A549 (cell line): ENCODE results near the gene NUDT14. TPM values are rescaled to one million over a fixed set of nuclear protein-coding genes. Genes with fewer than 3 reads are reported as not detected.

Source experiments
- ATAC-seq, 2 experiments: fragments of 200-7000 bp in 1 of 2; fragments of >200 bp in 1 of 2; cut with Nextera tagmentation in 1 of 2; cut with Tn5 transposase in 1 of 2; 3 replicates each; pipeline versions ENCODE4 v1.8.0 to v1.9.1; 2018 to 2020; ENCODE audit warnings: mild to moderate bottlenecking in 1 of 2, moderate library complexity in 1 of 2
- CTCF ChIA-PET: fragments of 300-600 bp; sonication (Branson Sonifier 250); formaldehyde crosslinking; extraction: SDS; loops from one replicate; lab custom pipeline; 2021; ENCODE audit warnings: antibody characterized with exemption, inconsistent platforms; lab: Yijun Ruan, JAX
- POLR2A ChIA-PET: fragments of 350-600 bp; formaldehyde crosslinking; extraction: SDS; loops from one replicate; lab custom pipeline; 2021; ENCODE audit warnings: antibody characterized with exemption, inconsistent platforms; lab: Yijun Ruan, JAX
- DNase-seq, 2 experiments: peaks; one replicate each; pipeline versions ENCODE4 v3.0.0 to v3.0.0-alpha.2; 2011 to 2016; ENCODE audit warnings: low read depth in 1 of 2, low spot score in 1 of 2
- FAIRE-seq: peaks from 2 replicates; lab custom pipeline; 2011; peaks lifted over from hg19 to GRCh38; lab: Jason Lieb, UNC
- H3K27ac ChIP-seq, 2 experiments: fragments of >200 bp; sonication (Bioruptor Twin); formaldehyde crosslinking; 3 replicates each; pipeline ENCODE4 v1.5.1; 2016 to 2017
- H3K4me1 ChIP-seq: fragments of >200 bp; sonication (Bioruptor Twin); formaldehyde crosslinking; 3 replicates; pipeline ENCODE4 v1.6.1; 2016
- H3K4me2 ChIP-seq: fragments of >200 bp; sonication (Bioruptor Twin); formaldehyde crosslinking; 3 replicates; pipeline ENCODE4 v1.6.1; 2016
- H3K4me3 ChIP-seq: fragments of >200 bp; sonication (Bioruptor Twin); formaldehyde crosslinking; 3 replicates; pipeline ENCODE4 v1.5.1; 2016
- H3K9me3 ChIP-seq: fragments of >200 bp; sonication (Bioruptor Twin); formaldehyde crosslinking; 3 replicates; pipeline ENCODE4 v1.6.1; 2016
- BCL3 ChIP-seq: fragments of >200 bp; sonication (Bioruptor Twin); formaldehyde crosslinking; IDR thresholded peaks from 3 replicates; pipeline ENCODE4 v1.6.1; 2016
- BHLHE40 ChIP-seq: IDR thresholded peaks from 2 replicates; pipeline ENCODE4 v1.6.1; 2012; ENCODE audit warnings: low read depth, low read length, inconsistent platforms
- CBX2 ChIP-seq: fragments of 200-600 bp; sonication (generic); IDR thresholded peaks from 2 replicates; pipeline ENCODE4 v1.6.1; 2016; ENCODE audit warnings: low read depth, mild to moderate bottlenecking, borderline replicate concordance
- CHD4 ChIP-seq: fragments of 200-600 bp; sonication (generic); IDR thresholded peaks from 2 replicates; pipeline ENCODE4 v1.6.1; 2016; ENCODE audit warnings: antibody characterized with exemption, mild to moderate bottlenecking, borderline replicate concordance
- EHMT2 ChIP-seq: fragments of 200-600 bp; sonication (generic); IDR thresholded peaks from 2 replicates; pipeline ENCODE4 v1.6.1; 2016; ENCODE audit warnings: antibody characterized with exemption, low read depth, mild to moderate bottlenecking, moderate library complexity
- FOSB ChIP-seq: fragments of 250-450 bp; sonication (Bioruptor Pico); IDR thresholded peaks from 2 replicates; pipeline ENCODE4 v1.5.0; 2020; ENCODE audit warnings: mild to moderate bottlenecking, moderate library complexity
- JUN ChIP-seq, 2 experiments: fragments of >200 bp; sonication (Bioruptor Twin); formaldehyde crosslinking; IDR thresholded peaks; 2 replicates in 1 of 2; 3 replicates in 1 of 2; pipeline ENCODE4 v1.6.1; 2016 to 2017
- MAFK ChIP-seq: fragments of 450-650 bp; IDR thresholded peaks from 2 replicates; pipeline ENCODE4 v1.6.1; 2014; ENCODE audit not compliant: partially characterized antibody
- POLR2A ChIP-seq: IDR thresholded peaks from 2 replicates; pipeline ENCODE4 v1.6.1; 2012; ENCODE audit warnings: mild to moderate bottlenecking, low read length
- RFX5 ChIP-seq: fragments of 450-650 bp; IDR thresholded peaks from 2 replicates; pipeline ENCODE4 v1.7.1; 2014; ENCODE audit warnings: antibody characterized with exemption, mild to moderate bottlenecking, moderate library complexity
- RNF2 ChIP-seq: fragments of 200-600 bp; sonication (generic); IDR thresholded peaks from 2 replicates; pipeline ENCODE4 v1.6.1; 2016; ENCODE audit warnings: low read depth, mild to moderate bottlenecking, antibody characterized with exemption, moderate library complexity, borderline replicate concordance
- ZFP36 ChIP-seq: fragments of 450-650 bp; IDR thresholded peaks from 2 replicates; pipeline ENCODE4 v1.6.1; 2014; ENCODE audit warnings: borderline replicate concordance; ENCODE audit not compliant: partially characterized antibody
- WGBS: methylation state at CpG from one replicate; pipeline ENCODE4 v1.1.6; 2017; ENCODE audit errors: missing lambda C conversion rate; 5-methylcytosine and 5-hydroxymethylcytosine counted together
- polyA minus RNA-seq: library from RNA; depleted of rRNA, polyadenylated mRNA; stranded (reverse); fragments of >200 nt; gene quantifications from 2 replicates; pipeline ENCODE4 v1.2.3, GENCODE V29; 2011; rRNA and poly(A)+ RNA removed
- polyA plus RNA-seq, 4 experiments: library from polyadenylated mRNA; depleted of rRNA in 3 of 4; stranded (reverse); fragments of >200 nt; fragmentation: RNase III in 1 of 4; extraction: RNeasy Plus Mini Kit Qiagen cat#74134 plus additional on column Dnase treatment in 1 of 4; gene quantifications; 2 replicates in 3 of 4; 3 replicates in 1 of 4; pipeline ENCODE4 v1.2.3, GENCODE V29; 2011 to 2017
- TF ChIP-seq, protein P1 (sequence below): IDR thresholded peaks from 2 replicates; pipeline ENCODE4 v1.6.1; 2012
- TF ChIP-seq, protein P2 (sequence below): fragments of 250-450 bp; sonication (Bioruptor Pico); IDR thresholded peaks from 2 replicates; pipeline ENCODE4 v1.5.0; 2021; ENCODE audit warnings: mild to moderate bottlenecking, moderate library complexity, borderline replicate concordance
- TF ChIP-seq, protein P3 (sequence below): IDR thresholded peaks from 2 replicates; pipeline ENCODE4 v1.6.1; 2012

NUDT14 gene
- polyA plus RNA-seq (2011; rRNA removed) (11.3 and 12.6 TPM in 2 replicates), polyA plus RNA-seq (2017; fragmentation: RNase III; extraction: RNeasy Plus Mini Kit Qiagen cat#74134 plus additional on column Dnase treatment) (27.8 to 31.3 TPM (median 30.7 TPM) in 3 replicates), polyA minus RNA-seq (5.1 and 8.4 TPM in 2 replicates)
- 35.8 and 42.3 TPM in 2 replicates for polyA plus RNA-seq (2012; cell fraction: cytosol; rRNA removed)
- polyA plus RNA-seq (2012; cell fraction: nucleus; rRNA removed), result 67.4 and 72.4 TPM in 2 replicates

- peak; percentile 69 to 85 for DNase-seq
- CTCF ChIA-PET, result interaction anchor here (0.7 to 7.7 kb wide), 8 partner anchors 11 to 171 kb away, joined by 3 to 45 read pairs (median 5); partner anchors contain the start of gene JAG2
- Histone ChIP-seq H3K4me3 (peak within 1 kb of the TSS; percentile 54), H3K9me3 (no peaks in the 10 kb centered on the region), H3K4me1 (peaks cover 18% of the 10 kb centered on the region; the same call in 2 of the 3 replicates), H3K27ac (peak within 1 kb of the TSS; percentile 84 to 96), H3K4me2 (peak within 1 kb of the TSS; percentile 91)
- peak; percentile 50; the same call in 1 of the 3 replicates for TF ChIP-seq BCL3
- TF ChIP-seq JUN (IDR thresholded peaks at IDR 0.05), result peak in 1 of 2 experiments; percentile 79; a peak in 3 of 5 replicates
- peak; percentile 100 for TF ChIP-seq ZFP36
- TF ChIP-seq, protein P1, sequence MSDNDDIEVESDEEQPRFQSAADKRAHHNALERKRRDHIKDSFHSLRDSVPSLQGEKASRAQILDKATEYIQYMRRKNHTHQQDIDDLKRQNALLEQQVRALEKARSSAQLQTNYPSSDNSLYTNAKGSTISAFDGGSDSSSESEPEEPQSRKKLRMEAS, result 0 out of 2 replicates have a peak, but pooled peaks have one; percentile 17
- TF ChIP-seq MAFK, result no peak
- TF ChIP-seq POLR2A, result peak; percentile 45
- no peak for TF ChIP-seq RNF2
- 5% methylated on average over 4 of the region's 106 CpGs for WGBS
- ATAC-seq, result peak; percentile 60 to 62
- FAIRE-seq, result no peak
- POLR2A ChIA-PET, result interaction anchor here (0.6 to 2.1 kb wide), 5 partner anchors 12 to 120 kb away, joined by 3 to 8 read pairs (median 4); partner anchors contain the start of genes BRF1 and JAG2
Observed at GRCh38 chr14:105180592-105181548, at the start of gene NUDT14. NUDT14 (minus strand) TSS chr14:105181312; CDS start chr14:105181209, 103 bp downstream.

DNA sequence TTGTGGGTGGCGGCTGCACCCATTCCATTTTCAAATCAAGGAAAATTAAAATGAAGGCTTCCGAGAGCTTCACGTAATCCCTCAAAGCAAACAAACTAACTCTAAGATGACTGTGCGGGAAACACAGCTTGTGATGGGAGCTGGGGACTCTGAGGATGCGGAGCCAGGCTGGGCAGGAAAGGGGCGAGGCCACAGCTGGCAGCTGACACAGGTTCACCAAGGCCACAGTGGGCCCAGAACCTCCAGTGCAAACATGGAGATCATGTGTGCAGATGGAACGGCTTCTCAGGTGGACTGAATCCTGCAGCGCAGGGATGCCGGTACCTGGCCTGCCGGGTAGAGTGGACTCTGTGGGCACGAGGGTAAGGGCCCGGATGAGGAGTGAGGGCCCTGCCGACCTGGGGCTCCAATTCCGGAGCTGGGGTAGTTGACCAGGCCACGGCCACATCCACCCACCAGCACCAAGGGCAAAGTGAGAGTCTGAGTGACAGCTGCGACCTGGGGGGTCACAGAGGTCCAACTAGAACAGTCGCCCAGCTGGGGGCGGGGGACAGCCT lies 48.1 kb upstream of the NUDT14 start:
- CTCF ChIA-PET, result no interaction called here
- no peak for DNase-seq
- H3K4me2 ChIP-seq, result no peak overlapping the region
- TF ChIP-seq, protein P2, sequence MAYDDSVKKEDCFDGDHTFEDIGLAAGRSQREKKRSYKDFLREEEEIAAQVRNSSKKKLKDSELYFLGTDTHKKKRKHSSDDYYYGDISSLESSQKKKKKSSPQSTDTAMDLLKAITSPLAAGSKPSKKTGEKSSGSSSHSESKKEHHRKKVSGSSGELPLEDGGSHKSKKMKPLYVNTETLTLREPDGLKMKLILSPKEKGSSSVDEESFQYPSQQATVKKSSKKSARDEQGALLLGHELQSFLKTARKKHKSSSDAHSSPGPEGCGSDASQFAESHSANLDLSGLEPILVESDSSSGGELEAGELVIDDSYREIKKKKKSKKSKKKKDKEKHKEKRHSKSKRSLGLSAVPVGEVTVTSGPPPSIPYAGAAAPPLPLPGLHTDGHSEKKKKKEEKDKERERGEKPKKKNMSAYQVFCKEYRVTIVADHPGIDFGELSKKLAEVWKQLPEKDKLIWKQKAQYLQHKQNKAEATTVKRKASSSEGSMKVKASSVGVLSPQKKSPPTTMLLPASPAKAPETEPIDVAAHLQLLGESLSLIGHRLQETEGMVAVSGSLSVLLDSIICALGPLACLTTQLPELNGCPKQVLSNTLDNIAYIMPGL (CRISPR knock-in tag), result no peak
- TF ChIP-seq EHMT2 (no peak), FOSB (CRISPR knock-in tag) (no peak), RFX5 (no peak), BHLHE40 (no peak), CHD4 (no peak), CBX2 (no peak)
- TF ChIP-seq, protein P3, sequence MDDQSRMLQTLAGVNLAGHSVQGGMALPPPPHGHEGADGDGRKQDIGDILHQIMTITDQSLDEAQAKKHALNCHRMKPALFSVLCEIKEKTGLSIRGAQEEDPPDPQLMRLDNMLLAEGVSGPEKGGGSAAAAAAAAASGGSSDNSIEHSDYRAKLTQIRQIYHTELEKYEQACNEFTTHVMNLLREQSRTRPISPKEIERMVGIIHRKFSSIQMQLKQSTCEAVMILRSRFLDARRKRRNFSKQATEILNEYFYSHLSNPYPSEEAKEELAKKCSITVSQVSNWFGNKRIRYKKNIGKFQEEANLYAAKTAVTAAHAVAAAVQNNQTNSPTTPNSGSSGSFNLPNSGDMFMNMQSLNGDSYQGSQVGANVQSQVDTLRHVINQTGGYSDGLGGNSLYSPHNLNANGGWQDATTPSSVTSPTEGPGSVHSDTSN, result no peak
- TF ChIP-seq, all 56 proteins: peak for 0
- no peak overlapping the region for H3K27ac ChIP-seq
- ATAC-seq, result no peak
- no peaks in the 10 kb centered on the region for H3K4me1 ChIP-seq
- H3K9me3 ChIP-seq, result no peaks in the 10 kb centered on the region
- FAIRE-seq, result no peak
- WGBS, result 91% methylated on average over 16 of the region's 18 CpGs
- POLR2A ChIA-PET, result no interaction called here
- no peak overlapping the region for H3K4me3 ChIP-seq
